A549 (cell line): ENCODE measurements around the gene DAB1. TPM values are rescaled to one million over a fixed set of nuclear protein-coding genes. Genes with fewer than 3 reads are reported as not detected.

Experiments used
- ATAC-seq, 2 experiments: fragments of 200-7000 bp in 1 of 2; fragments of >200 bp in 1 of 2; cut with Nextera tagmentation in 1 of 2; cut with Tn5 transposase in 1 of 2; 3 replicates each; pipeline versions ENCODE4 v1.8.0 to v1.9.1; 2018 to 2020; ENCODE audit warnings: mild to moderate bottlenecking in 1 of 2, moderate library complexity in 1 of 2
- CTCF ChIA-PET: fragments of 300-600 bp; sonication (Branson Sonifier 250); formaldehyde crosslinking; extraction: SDS; loops from one replicate; lab custom pipeline; 2021; ENCODE audit warnings: antibody characterized with exemption, inconsistent platforms; lab: Yijun Ruan, JAX
- POLR2A ChIA-PET: fragments of 350-600 bp; formaldehyde crosslinking; extraction: SDS; loops from one replicate; lab custom pipeline; 2021; ENCODE audit warnings: antibody characterized with exemption, inconsistent platforms; lab: Yijun Ruan, JAX
- DNase-seq, 2 experiments: peaks; one replicate each; pipeline versions ENCODE4 v3.0.0 to v3.0.0-alpha.2; 2011 to 2016; ENCODE audit warnings: low read depth in 1 of 2, low spot score in 1 of 2
- FAIRE-seq: peaks from 2 replicates; lab custom pipeline; 2011; peaks lifted over from hg19 to GRCh38; lab: Jason Lieb, UNC
- H3K27ac ChIP-seq, 2 experiments: fragments of >200 bp; sonication (Bioruptor Twin); formaldehyde crosslinking; 3 replicates each; pipeline ENCODE4 v1.5.1; 2016 to 2017
- H3K4me1 ChIP-seq: fragments of >200 bp; sonication (Bioruptor Twin); formaldehyde crosslinking; 3 replicates; pipeline ENCODE4 v1.6.1; 2016
- H3K4me2 ChIP-seq: fragments of >200 bp; sonication (Bioruptor Twin); formaldehyde crosslinking; 3 replicates; pipeline ENCODE4 v1.6.1; 2016
- H3K4me3 ChIP-seq: fragments of >200 bp; sonication (Bioruptor Twin); formaldehyde crosslinking; 3 replicates; pipeline ENCODE4 v1.5.1; 2016
- H3K9me3 ChIP-seq: fragments of >200 bp; sonication (Bioruptor Twin); formaldehyde crosslinking; 3 replicates; pipeline ENCODE4 v1.6.1; 2016
- BHLHE40 ChIP-seq: IDR thresholded peaks from 2 replicates; pipeline ENCODE4 v1.6.1; 2012; ENCODE audit warnings: low read depth, low read length, inconsistent platforms
- CBX8 ChIP-seq: fragments of 200-600 bp; sonication (generic); IDR thresholded peaks from 2 replicates; pipeline ENCODE4 v1.6.1; 2016
- CEBPB ChIP-seq, 2 experiments: fragments of >200 bp in 1 of 2; sonication (Bioruptor Twin) in 1 of 2; formaldehyde crosslinking in 1 of 2; IDR thresholded peaks; 2 replicates each; pipeline ENCODE4 v1.6.1; 2012 to 2016
- EP300 ChIP-seq, 2 experiments: fragments of >200 bp; sonication (Bioruptor Twin); formaldehyde crosslinking; IDR thresholded peaks; 2 replicates in 1 of 2; 3 replicates in 1 of 2; pipeline ENCODE4 v1.6.1; 2016 to 2017
- ESRRA ChIP-seq: fragments of 150-350 bp; IDR thresholded peaks from 2 replicates; pipeline ENCODE4 v1.6.1; 2014; ENCODE audit warnings: mild to moderate bottlenecking, low read length, borderline replicate concordance
- FOSB ChIP-seq: fragments of 250-450 bp; sonication (Bioruptor Pico); IDR thresholded peaks from 2 replicates; pipeline ENCODE4 v1.5.0; 2020; ENCODE audit warnings: mild to moderate bottlenecking, moderate library complexity
- FOSL2 ChIP-seq, 2 experiments: fragments of 450-650 bp in 1 of 2; fragments of >200 bp in 1 of 2; sonication (Bioruptor Twin) in 1 of 2; formaldehyde crosslinking; IDR thresholded peaks; 2 replicates each; pipeline versions ENCODE4 v1.5.0 to v1.6.1; 2016 to 2020; ENCODE audit warnings: mild to moderate bottlenecking in 1 of 2, moderate library complexity in 1 of 2
- FOXS1 ChIP-seq: fragments of 250-450 bp; sonication (Bioruptor Pico); IDR thresholded peaks from 2 replicates; pipeline ENCODE4 v1.5.0; 2020; ENCODE audit warnings: mild to moderate bottlenecking, moderate library complexity
- HES2 ChIP-seq: fragments of >200 bp; sonication (Bioruptor Twin); formaldehyde crosslinking; IDR thresholded peaks from 2 replicates; pipeline ENCODE4 v1.6.1; 2016
- HOXB5 ChIP-seq: fragments of 250-450 bp; sonication (Bioruptor Pico); IDR thresholded peaks from 2 replicates; pipeline ENCODE4 v1.5.0; 2020; ENCODE audit warnings: mild to moderate bottlenecking, moderate library complexity
- JUN ChIP-seq, 2 experiments: fragments of >200 bp; sonication (Bioruptor Twin); formaldehyde crosslinking; IDR thresholded peaks; 2 replicates in 1 of 2; 3 replicates in 1 of 2; pipeline ENCODE4 v1.6.1; 2016 to 2017
- JUNB ChIP-seq: fragments of >200 bp; sonication (Bioruptor Twin); formaldehyde crosslinking; IDR thresholded peaks from 2 replicates; pipeline ENCODE4 v1.6.1; 2016
- KDM5A ChIP-seq: fragments of 200-600 bp; sonication (generic); IDR thresholded peaks from 2 replicates; pipeline ENCODE4 v1.6.1; 2016; ENCODE audit warnings: antibody characterized with exemption, mild to moderate bottlenecking
- NPAS2 ChIP-seq: fragments of 250-450 bp; sonication (Bioruptor Pico); IDR thresholded peaks from 2 replicates; pipeline ENCODE4 v1.8.0; 2022; ENCODE audit warnings: mild to moderate bottlenecking, moderate library complexity, borderline replicate concordance
- PHF8 ChIP-seq: fragments of 200-600 bp; sonication (generic); IDR thresholded peaks from 2 replicates; pipeline ENCODE4 v1.6.1; 2016; ENCODE audit warnings: low read depth, mild to moderate bottlenecking, antibody characterized with exemption, moderate library complexity, borderline replicate concordance
- RARB ChIP-seq: fragments of 250-450 bp; sonication (Bioruptor Pico); IDR thresholded peaks from 2 replicates; pipeline ENCODE4 v1.8.0; 2021; ENCODE audit warnings: mild to moderate bottlenecking, moderate library complexity
- RCOR1 ChIP-seq: fragments of 150-350 bp; IDR thresholded peaks from 2 replicates; pipeline ENCODE4 v1.6.1; 2014; ENCODE audit warnings: antibody characterized with exemption, low read length, low read depth
- REST ChIP-seq: fragments of 200-600 bp; sonication (generic); IDR thresholded peaks from 2 replicates; pipeline ENCODE4 v1.6.1; 2016; ENCODE audit warnings: antibody characterized with exemption, mild to moderate bottlenecking, moderate library complexity
- RFX5 ChIP-seq: fragments of 450-650 bp; IDR thresholded peaks from 2 replicates; pipeline ENCODE4 v1.7.1; 2014; ENCODE audit warnings: antibody characterized with exemption, mild to moderate bottlenecking, moderate library complexity
- ZFP36 ChIP-seq: fragments of 450-650 bp; IDR thresholded peaks from 2 replicates; pipeline ENCODE4 v1.6.1; 2014; ENCODE audit warnings: borderline replicate concordance; ENCODE audit not compliant: partially characterized antibody
- WGBS: methylation state at CpG from one replicate; pipeline ENCODE4 v1.1.6; 2017; ENCODE audit errors: missing lambda C conversion rate; 5-methylcytosine and 5-hydroxymethylcytosine counted together
- polyA plus RNA-seq, 4 experiments: library from polyadenylated mRNA; depleted of rRNA in 3 of 4; stranded (reverse); fragments of >200 nt; fragmentation: RNase III in 1 of 4; extraction: RNeasy Plus Mini Kit Qiagen cat#74134 plus additional on column Dnase treatment in 1 of 4; gene quantifications; 2 replicates in 3 of 4; 3 replicates in 1 of 4; pipeline ENCODE4 v1.2.3, GENCODE V29; 2011 to 2017

DAB1 gene
- polyA plus RNA-seq, 2 of the 4 experiments (the other 2 are of a cell fraction) = not detected

DNA sequence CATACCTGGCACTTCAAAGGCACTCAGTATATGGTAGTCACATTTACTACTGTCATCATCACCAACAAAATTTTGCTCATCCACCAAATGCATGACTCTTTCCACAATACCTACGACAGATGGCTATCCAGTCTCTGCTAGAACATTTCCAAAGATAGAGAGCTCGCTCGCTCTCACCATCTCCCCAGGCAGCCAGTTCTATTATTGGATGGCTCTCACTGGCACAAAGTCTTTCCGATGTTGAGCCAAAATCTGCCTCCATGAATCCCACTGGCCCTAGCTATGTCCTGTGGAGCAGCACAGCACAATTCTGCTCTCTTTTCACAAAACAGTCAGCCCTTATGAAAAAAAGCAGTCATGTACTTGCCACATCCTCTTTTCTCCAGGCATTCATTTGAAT lies 102.1 kb downstream of the DAB1 start:
- ATAC-seq (no peak), DNase-seq (no peak), FAIRE-seq (no peak)
- Histone ChIP-seq H3K4me1 (no peaks in the 10 kb centered on the region), H3K27ac (no peak overlapping the region), H3K4me2 (no peak overlapping the region), H3K9me3 (no peaks in the 10 kb centered on the region), H3K4me3 (no peak overlapping the region)
- ChIA-PET POLR2A (no interaction called here), CTCF (no interaction called here)
- 25% methylated on average over 4 of the region's 4 CpGs for WGBS
- TF ChIP-seq JUN (IDR thresholded peaks at IDR 0.05) = no peak
- TF ChIP-seq JUNB = no peak
- TF ChIP-seq ESRRA = no peak
- no peak for TF ChIP-seq HES2
- no peak for TF ChIP-seq RCOR1
- TF ChIP-seq KDM5A = no peak
- TF ChIP-seq PHF8 = no peak
- no peak for TF ChIP-seq HOXB5 (CRISPR knock-in tag)

- ATAC-seq = no peak
- Histone ChIP-seq H3K9me3 (no peaks in the 10 kb centered on the region), H3K4me1 (no peaks in the 10 kb centered on the region), H3K27ac (no peak overlapping the region), H3K4me2 (no peak overlapping the region), H3K4me3 (no peak overlapping the region)
- FAIRE-seq = no peak
- TF ChIP-seq PHF8 (no peak), EP300 (IDR thresholded peaks at IDR 0.05) (no peak), FOXS1 (no peak)
- WGBS = 14% methylated on average over 3 of the region's 3 CpGs
- CTCF ChIA-PET = no interaction called here
- POLR2A ChIA-PET = no interaction called here
- no peak for DNase-seq
These were observed 104.1 kb downstream of the DAB1 start for GRCh38 chr1:57319791-57320190.

GRCh38 chr1:57319165-57319564 lies 104.7 kb downstream of the DAB1 start:
- ChIA-PET CTCF (no interaction called here), POLR2A (no interaction called here)
- Histone ChIP-seq H3K27ac (no peak overlapping the region), H3K4me1 (no peaks in the 10 kb centered on the region), H3K4me2 (no peak overlapping the region), H3K9me3 (no peaks in the 10 kb centered on the region), H3K4me3 (no peak overlapping the region)
- no peak for TF ChIP-seq FOSB (CRISPR knock-in tag)
- TF ChIP-seq BHLHE40 = no peak
- TF ChIP-seq FOSL2 (IDR thresholded peaks at IDR 0.05) = no peak
- no peak for TF ChIP-seq FOSL2 (CRISPR knock-in tag; IDR thresholded peaks at IDR 0.05)
- no peak for TF ChIP-seq KDM5A
- FAIRE-seq (no peak), DNase-seq (no peak), ATAC-seq (no peak)
- WGBS = 23% methylated on average over 3 of the region's 4 CpGs

DNA sequence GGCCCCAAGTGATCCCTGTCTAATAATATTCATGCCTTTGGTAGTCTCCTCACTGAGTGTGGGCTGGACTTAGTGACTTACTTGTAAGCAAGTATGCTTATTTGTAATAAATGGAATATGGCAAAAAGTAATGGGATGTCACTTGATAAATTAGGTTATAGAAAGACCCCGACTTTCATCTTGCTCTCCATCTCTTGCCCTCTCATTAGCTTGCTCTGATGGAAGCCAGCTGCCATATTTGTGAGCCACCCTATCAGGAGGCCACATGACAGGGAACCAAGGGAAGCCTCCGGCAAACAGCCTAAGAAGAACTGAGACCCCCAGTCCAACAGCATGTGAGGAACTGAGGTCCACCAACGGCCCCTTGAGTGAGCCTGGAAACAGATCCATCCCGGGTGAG lies 107.0 kb downstream of the DAB1 start:
- no peak for ATAC-seq
- Histone ChIP-seq H3K4me2 (no peak overlapping the region), H3K4me1 (no peaks in the 10 kb centered on the region), H3K9me3 (no peaks in the 10 kb centered on the region), H3K27ac (no peak overlapping the region), H3K4me3 (no peak overlapping the region)
- ChIA-PET CTCF (no interaction called here), POLR2A (no interaction called here)
- no peak for FAIRE-seq
- DNase-seq = no peak
- WGBS = 0% methylated on average over 3 of the region's 4 CpGs
- TF ChIP-seq REST (no peak), RFX5 (no peak), PHF8 (no peak), RARB (CRISPR knock-in tag) (no peak), CBX8 (no peak), ZFP36 (no peak), NPAS2 (CRISPR knock-in tag) (no peak), CEBPB (IDR thresholded peaks at IDR 0.05) (no peak)
